Left lung (tissue), 10 donors: ENCODE measurements around the gene RNF217. TPM values are rescaled to one million over a fixed set of nuclear protein-coding genes. Genes with fewer than 3 reads are reported as not detected.

Experiments
- ATAC-seq: fragments of 200-7000 bp; cut with Tn5 transposase; one replicate; pipeline ENCODE4 v1.9.1; 2020; ENCODE audit warnings: moderate library complexity
- DNase-seq, 4 donors: peaks; one replicate each; pipeline ENCODE4 v3.0.0-alpha.2; 2013 to 2020
- H3K27ac ChIP-seq, 2 donors: fragments of 200-600 bp; sonication (generic) in 1 of 2; one replicate each; pipeline versions ENCODE4 v1.5.0 to v1.8.0; 2020 to 2021
- H3K27me3 ChIP-seq, 2 donors: fragments of 200-600 bp; sonication (generic) in 1 of 2; one replicate each; pipeline versions ENCODE4 v1.5.0 to v1.8.0; 2020 to 2021
- H3K36me3 ChIP-seq, 2 donors: fragments of 200-600 bp; sonication (generic) in 1 of 2; one replicate each; pipeline versions ENCODE4 v1.5.0 to v1.8.0; 2020 to 2021
- H3K4me1 ChIP-seq, 2 donors: fragments of 200-600 bp; one replicate each; pipeline ENCODE4 v1.8.0; 2021
- H3K4me3 ChIP-seq, 2 donors: fragments of 200-600 bp; sonication (generic) in 1 of 2; one replicate each; pipeline versions ENCODE4 v1.5.0 to v1.8.0; 2020 to 2021; ENCODE audit warnings: mild to moderate bottlenecking in 1 of 2
- H3K9me3 ChIP-seq, 2 donors: fragments of 200-600 bp; sonication (generic) in 1 of 2; one replicate each; pipeline versions ENCODE4 v1.5.0 to v1.8.0; 2020 to 2021
- CTCF ChIP-seq, 2 donors: fragments of 200-600 bp; sonication (generic) in 1 of 2; IDR thresholded peaks; one replicate each; pipeline versions ENCODE4 v1.5.0 to v1.8.0; 2021; ENCODE audit warnings: antibody characterized with exemption in 2 of 2
- intact Hi-C, 2 donors: fragments of 100-400 bp; cut with DNase I; formaldehyde crosslinking; loops; one replicate each; pipeline versions ENCODE4 v1.11.2 to v1.14.2; 2022
- polyA plus RNA-seq, 6 donors: library from polyadenylated mRNA; unstranded; fragments of 120-200 nt; gene quantifications; one replicate each; pipeline ENCODE4 v1.2.1, GENCODE V29; 2013; ENCODE audit not compliant: insufficient read length in 6 of 6
- total RNA-seq, 2 donors: library from RNA; stranded (reverse); fragmentation: NEBNext Ultra II Directional; extraction: Animal tissue kit (Norgen Biotek cat#: 25700); gene quantifications; one replicate each; pipeline ENCODE4 v1.2.1, GENCODE V29; 2021
- donor health status: DM: no; HTN: yes; CAD: no.
- donor health status: DM: no; HTN: no; CAD: no.

RNF217 gene
- total and polyA plus RNA-seq, 8 donors, result 17.2 to 31.4 (median 23.1) TPM

DNA sequence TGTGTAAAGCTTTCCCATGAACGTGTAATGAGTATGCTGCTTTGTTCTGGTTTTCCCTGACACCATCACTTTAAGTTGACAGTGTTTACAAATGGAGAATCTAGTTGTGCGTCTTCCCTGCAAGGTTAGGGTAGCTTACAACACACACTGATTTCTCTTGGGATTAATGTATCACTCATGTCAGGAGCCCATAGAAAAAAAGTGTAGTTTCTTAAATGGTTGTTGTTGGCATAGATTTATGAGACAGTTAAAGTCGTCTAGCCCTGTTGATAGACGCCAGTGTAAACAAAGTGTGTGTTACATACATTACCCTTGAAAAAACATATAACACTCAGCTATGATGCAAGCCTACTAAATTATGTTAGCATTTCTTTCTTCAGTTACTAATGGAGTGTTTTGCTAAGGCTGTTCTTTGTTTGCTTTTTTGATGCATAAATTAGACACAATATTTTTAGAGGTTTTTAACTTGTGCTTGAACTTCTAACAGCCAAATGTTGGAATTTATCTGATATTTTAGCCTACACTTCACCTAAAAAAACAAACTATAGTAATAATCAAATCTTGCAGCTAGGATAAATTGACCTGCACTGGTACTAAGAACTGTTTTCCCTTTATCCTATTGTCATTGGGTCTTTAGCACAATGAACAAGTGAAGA is 88.6 kb downstream of the RNF217 start:
- intact Hi-C loops, result no loop called here

GRCh38 chr6:125053809-125054208 is 91.6 kb downstream of the RNF217 start:
- H3K27me3 ChIP-seq, result no peaks in the 10 kb centered on the region

More for the DNA sequence above, 88.6 kb downstream of the RNF217 start:
- no peaks in the 10 kb centered on the region for H3K9me3 ChIP-seq
- peaks cover 0 to 10% of the 10 kb centered on the region in 2 donors for H3K36me3 ChIP-seq
- no peak for TF ChIP-seq CTCF (IDR thresholded peaks at IDR 0.05)
- DNase-seq, result peak in 2 of 4 donors; percentile 4 to 22
- ATAC-seq, result no peak
- no peak overlapping the region for H3K4me3 ChIP-seq
- H3K4me1 ChIP-seq, result no peaks in the 10 kb centered on the region
- no peaks in the 10 kb centered on the region for H3K27me3 ChIP-seq
- H3K27ac ChIP-seq, result no peak overlapping the region

GRCh38 chr6:125054331-125054730 is 92.1 kb downstream of the RNF217 start:
- H3K4me3 ChIP-seq, result no peak overlapping the region
- H3K27me3 ChIP-seq, result no peaks in the 10 kb centered on the region
- H3K36me3 ChIP-seq, result no peaks in the 10 kb centered on the region
- H3K4me1 ChIP-seq, result no peaks in the 10 kb centered on the region
- no peak overlapping the region for H3K27ac ChIP-seq
- DNase-seq, result no peak
- intact Hi-C loops, result no loop called here
- no peak for ATAC-seq
- TF ChIP-seq CTCF (IDR thresholded peaks at IDR 0.05), result no peak
- no peaks in the 10 kb centered on the region for H3K9me3 ChIP-seq

More at GRCh38 chr6:125053809-125054208, 91.6 kb downstream of the RNF217 start:
- Histone ChIP-seq H3K9me3 (no peaks in the 10 kb centered on the region), H3K27ac (no peak overlapping the region), H3K4me3 (no peak overlapping the region), H3K36me3 (no peaks in the 10 kb centered on the region), H3K4me1 (no peaks in the 10 kb centered on the region)
- DNase-seq, result no peak
- TF ChIP-seq CTCF (IDR thresholded peaks at IDR 0.05), result no peak
- ATAC-seq, result no peak
- intact Hi-C loops, result no loop called here

DNA sequence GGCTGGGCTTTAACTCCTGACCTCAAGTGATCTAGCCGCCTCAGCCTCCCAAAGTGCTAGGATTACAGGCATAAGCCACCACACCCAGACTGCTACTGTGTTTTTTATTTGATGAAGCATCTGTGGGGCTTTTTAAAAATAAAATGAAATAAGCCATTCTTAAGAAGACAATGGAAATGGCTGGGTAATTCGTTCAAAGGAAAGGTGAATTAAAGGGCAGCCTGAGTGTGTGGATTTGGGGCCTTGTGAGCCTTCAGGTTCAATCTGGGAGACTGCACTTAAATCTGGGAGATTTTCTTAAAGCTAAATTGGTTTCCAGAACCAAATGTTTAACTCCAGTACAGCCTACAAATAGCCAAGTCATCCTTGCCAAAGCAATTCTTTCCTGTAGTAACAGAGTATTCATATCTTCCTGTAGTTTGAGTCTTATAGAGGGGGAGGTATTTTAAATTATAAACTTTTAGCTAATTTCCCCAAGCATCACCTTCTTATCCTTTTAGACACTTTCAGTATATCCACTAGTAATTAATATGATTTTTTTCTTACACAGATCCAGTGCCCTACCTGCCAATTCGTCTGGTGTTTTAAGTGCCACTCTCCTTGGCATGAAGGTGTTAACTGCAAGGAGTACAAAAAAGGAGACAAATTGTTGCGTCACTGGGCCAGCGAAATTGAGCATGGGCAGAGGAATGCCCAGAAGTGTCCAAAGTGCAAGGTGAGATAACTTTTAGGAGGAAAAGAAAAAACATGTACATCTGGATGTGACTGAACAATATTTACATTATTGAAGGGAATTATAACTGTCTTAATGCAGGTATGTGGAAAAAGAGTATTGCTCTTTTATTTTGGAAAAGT is 95.4 kb downstream of the RNF217 start:
- no peak for TF ChIP-seq CTCF (IDR thresholded peaks at IDR 0.05)
- intact Hi-C loops, result no loop called here
- Histone ChIP-seq H3K27me3 (no peaks in the 10 kb centered on the region), H3K9me3 (no peaks in the 10 kb centered on the region), H3K27ac (no peak overlapping the region), H3K4me3 (no peak overlapping the region), H3K36me3 (no peaks in the 10 kb centered on the region), H3K4me1 (no peaks in the 10 kb centered on the region)
- no peak for DNase-seq
- ATAC-seq, result no peak

DNA sequence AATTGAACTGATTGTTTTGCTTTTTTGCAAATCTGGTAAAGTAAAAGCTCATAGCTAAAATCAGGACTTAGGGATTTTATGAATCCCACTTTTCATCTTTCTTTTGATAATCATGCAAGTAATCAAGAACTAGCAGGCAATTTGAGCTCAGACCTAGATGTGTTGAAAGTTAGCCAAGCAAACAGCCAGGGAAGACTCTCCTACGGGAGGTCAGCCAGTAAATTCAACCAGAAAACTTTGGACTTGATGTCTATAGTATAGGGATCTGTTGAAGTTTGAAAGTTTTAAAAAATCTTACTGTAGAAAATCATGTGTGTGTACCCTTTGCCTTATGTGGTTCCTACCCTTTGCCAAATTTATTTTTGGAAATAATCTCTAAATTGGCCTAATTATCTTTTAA is 96.3 kb downstream of the RNF217 start:
- Histone ChIP-seq H3K36me3 (no peaks in the 10 kb centered on the region), H3K27me3 (no peaks in the 10 kb centered on the region), H3K9me3 (no peaks in the 10 kb centered on the region), H3K4me3 (no peak overlapping the region), H3K27ac (no peak overlapping the region), H3K4me1 (no peaks in the 10 kb centered on the region)
- intact Hi-C loops, result no loop called here
- TF ChIP-seq CTCF (IDR thresholded peaks at IDR 0.05), result no peak
- DNase-seq, result no peak
- no peak for ATAC-seq
